SH-SY5Y (cell line): ENCODE data around the gene PAK1.

ENCODE experiments used
- GATA2 ChIP-seq: IDR thresholded peaks from 2 replicates; pipeline ENCODE4 v1.6.1; 2011; ENCODE audit warnings: mild to moderate bottlenecking, low read depth, low read length
- GATA3 ChIP-seq: IDR thresholded peaks from 2 replicates; pipeline ENCODE4 v1.6.1; 2011; ENCODE audit warnings: low read depth, mild to moderate bottlenecking, low read length, moderate library complexity

- TF ChIP-seq GATA3, result no peak
- no peak for TF ChIP-seq GATA2
These were observed 16.6 kb downstream of the PAK1 start for GRCh38 chr11:77457340-77457739.
